KMS-11 (cell line): Measurements from ENCODE around the gene TDRD3.
"Not testable (repeated sequence)": the region's sequence is repeated elsewhere in the genome, so short reads cannot be mapped to it uniquely, and the experiment has no call there.

Source experiments
- H2AFZ ChIP-seq: fragments of 200-600 bp; sonication (generic); 2 replicates; pipeline ENCODE4 v1.6.1; 2016; ENCODE audit warnings: antibody characterized with exemption, mixed run types, low read depth
- H3K27ac ChIP-seq: fragments of 200-600 bp; sonication (generic); 2 replicates; pipeline ENCODE4 v1.6.1; 2016; ENCODE audit warnings: mild to moderate bottlenecking, mixed run types
- H3K27me3 ChIP-seq: fragments of 200-600 bp; sonication (generic); 2 replicates; pipeline ENCODE4 v1.6.1; 2017; ENCODE audit warnings: mild to moderate bottlenecking, low read depth, mixed run types, moderate library complexity; ENCODE audit not compliant: insufficient read depth
- H3K36me3 ChIP-seq: fragments of 200-600 bp; sonication (generic); 2 replicates; pipeline ENCODE4 v1.6.1; 2017; ENCODE audit warnings: mild to moderate bottlenecking, mixed run types; ENCODE audit not compliant: insufficient read depth
- H3K4me1 ChIP-seq: fragments of 200-600 bp; sonication (generic); 2 replicates; pipeline ENCODE4 v1.6.1; 2016; ENCODE audit warnings: mild to moderate bottlenecking, low read depth, mixed run types; ENCODE audit not compliant: poor library complexity, severe bottlenecking
- H3K4me2 ChIP-seq: fragments of 200-600 bp; sonication (generic); 2 replicates; pipeline ENCODE4 v1.7.0; 2016; ENCODE audit warnings: mild to moderate bottlenecking, mixed run types
- H3K4me3 ChIP-seq: fragments of 200-600 bp; sonication (generic); IDR thresholded peaks from 2 replicates; pipeline ENCODE4 v1.6.1; 2017; ENCODE audit warnings: low read depth, low read length, mixed read lengths; ENCODE audit not compliant: insufficient read depth
- H3K79me2 ChIP-seq: fragments of 200-600 bp; sonication (generic); 2 replicates; pipeline ENCODE4 v1.6.1; 2016; ENCODE audit warnings: low read depth, mixed run types; ENCODE audit not compliant: insufficient read depth
- H3K9ac ChIP-seq: fragments of 200-600 bp; sonication (generic); 2 replicates; pipeline ENCODE4 v1.6.1; 2016; ENCODE audit warnings: mild to moderate bottlenecking, mixed run types
- H4K20me1 ChIP-seq: fragments of 200-600 bp; sonication (generic); 2 replicates; pipeline ENCODE4 v1.6.1; 2016; ENCODE audit warnings: mild to moderate bottlenecking, mixed run types; ENCODE audit not compliant: insufficient read depth
- CTCF ChIP-seq: fragments of 200-600 bp; sonication (generic); conservative IDR thresholded peaks from 2 replicates; pipeline ENCODE4 v1.6.1; 2017; ENCODE audit warnings: low read depth, mild to moderate bottlenecking, antibody characterized with exemption, low read length, moderate library complexity, mixed read lengths

The TDRD3 gene

DNA sequence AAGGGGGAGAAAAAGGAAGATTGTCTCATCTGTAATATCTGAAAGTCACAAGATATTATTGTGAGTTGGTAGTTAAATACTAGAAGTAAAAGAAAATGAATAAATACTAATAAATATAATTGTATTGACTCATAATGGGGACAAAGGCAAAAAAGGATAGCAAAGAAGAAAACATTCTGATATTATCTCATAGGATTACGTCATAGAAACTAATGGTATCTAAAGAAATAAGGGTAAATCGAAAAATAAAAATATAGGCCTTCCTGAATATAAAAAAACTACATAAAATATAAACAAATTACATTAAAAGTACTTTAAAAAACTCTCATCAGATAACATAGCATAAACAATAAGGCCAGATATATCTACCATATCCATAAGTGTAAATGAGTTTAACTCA lies 38.6 kb upstream of the TDRD3 start:
- Histone ChIP-seq H3K9ac (no peak overlapping the region), H4K20me1 (no peaks in the 10 kb centered on the region), H3K36me3 (no peaks in the 10 kb centered on the region), H3K4me3 (no peak overlapping the region), H3K27me3 (no peaks in the 10 kb centered on the region), H3K79me2 (no peaks in the 10 kb centered on the region), H3K4me1 (no peaks in the 10 kb centered on the region), H3K4me2 (no peak overlapping the region), H2AFZ (no peak overlapping the region), H3K27ac (no peak overlapping the region)
- no peak for TF ChIP-seq CTCF

- Histone ChIP-seq H4K20me1 (no peaks in the 10 kb centered on the region), H3K36me3 (no peaks in the 10 kb centered on the region), H3K4me3 (no peak overlapping the region), H2AFZ (no peak overlapping the region), H3K4me1 (no peaks in the 10 kb centered on the region), H3K27ac (no peak overlapping the region), H3K4me2 (no peak overlapping the region), H3K79me2 (no peaks in the 10 kb centered on the region), H3K27me3 (no peaks in the 10 kb centered on the region), H3K9ac (no peak overlapping the region)
- TF ChIP-seq CTCF = no peak
Observed at GRCh38 chr13:60363288-60363687, 33.7 kb upstream of the TDRD3 start.

DNA sequence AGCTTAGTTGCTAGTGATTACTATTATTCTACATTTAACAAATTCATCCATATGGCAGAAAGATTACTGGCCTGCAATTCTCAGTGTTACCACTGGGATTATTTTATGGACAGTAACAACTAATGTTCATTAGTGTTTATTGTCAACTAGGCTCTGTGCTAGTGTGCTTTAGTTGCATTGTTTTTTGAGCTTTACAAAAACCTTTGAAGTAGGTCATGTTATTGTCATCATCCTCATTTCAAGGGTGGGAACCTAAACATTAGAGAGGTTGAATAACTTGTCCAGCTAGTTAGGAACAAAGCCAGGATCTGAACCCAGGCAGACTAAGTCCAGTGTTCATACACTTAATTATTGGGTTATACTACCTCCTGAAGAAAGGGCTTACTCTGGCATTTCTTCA lies 27.8 kb upstream of the TDRD3 start:
- Histone ChIP-seq H3K4me3 (no peak overlapping the region), H3K27me3 (no peaks in the 10 kb centered on the region), H3K27ac (no peak overlapping the region), H2AFZ (no peak overlapping the region), H3K4me1 (no peaks in the 10 kb centered on the region), H4K20me1 (no peaks in the 10 kb centered on the region), H3K9ac (no peak overlapping the region), H3K79me2 (no peaks in the 10 kb centered on the region), H3K4me2 (no peak overlapping the region), H3K36me3 (no peaks in the 10 kb centered on the region)
- TF ChIP-seq CTCF = no peak

DNA sequence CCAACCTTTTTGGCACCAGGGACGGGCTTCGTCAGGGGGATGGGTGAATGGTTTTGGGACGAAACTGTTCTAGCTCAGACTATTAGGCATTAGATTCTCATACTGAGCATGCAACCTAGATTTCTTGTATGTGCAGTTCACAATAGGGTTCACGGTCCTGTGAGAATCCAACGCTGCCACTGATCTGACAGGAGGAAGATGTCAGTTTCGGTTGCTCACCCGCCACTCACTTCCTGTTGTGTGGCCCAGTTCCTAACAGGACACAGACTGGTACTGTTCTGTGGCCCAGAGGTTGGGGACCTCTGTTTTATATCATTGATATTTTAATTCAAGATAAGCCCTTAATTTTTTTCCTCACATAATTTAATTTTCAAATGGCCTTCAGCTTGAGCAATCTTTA lies 26.7 kb upstream of the TDRD3 start:
- Histone ChIP-seq H3K4me1 (no peaks in the 10 kb centered on the region), H2AFZ (no peak overlapping the region), H3K79me2 (no peaks in the 10 kb centered on the region), H3K9ac (no peak overlapping the region), H3K27ac (no peak overlapping the region), H3K36me3 (no peaks in the 10 kb centered on the region), H3K27me3 (no peaks in the 10 kb centered on the region), H3K4me2 (no peak overlapping the region), H3K4me3 (no peak overlapping the region), H4K20me1 (no peaks in the 10 kb centered on the region)
- TF ChIP-seq CTCF = no peak

DNA sequence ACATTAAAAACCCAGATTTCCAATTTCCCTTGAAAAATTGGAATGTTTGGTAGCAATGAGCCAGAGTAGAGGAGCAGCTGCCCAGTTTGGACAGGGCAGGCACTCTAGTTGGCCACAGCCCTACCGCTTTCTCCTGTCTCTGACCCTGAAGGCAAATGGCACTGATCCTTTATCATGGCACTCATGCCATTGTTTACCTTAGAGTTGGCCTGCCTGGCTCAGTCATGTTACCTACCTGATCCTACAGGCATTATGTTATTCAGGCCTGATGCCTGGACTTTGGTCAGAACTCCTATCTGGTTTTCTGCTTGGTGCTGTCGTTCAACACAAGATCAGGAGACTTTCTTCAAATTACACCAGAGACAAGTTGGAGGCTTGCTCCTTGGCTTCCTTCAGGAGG lies 24.9 kb upstream of the TDRD3 start:
- Histone ChIP-seq H3K9ac (no peak overlapping the region), H3K4me3 (no peak overlapping the region), H2AFZ (no peak overlapping the region), H4K20me1 (no peaks in the 10 kb centered on the region), H3K79me2 (no peaks in the 10 kb centered on the region), H3K4me1 (no peaks in the 10 kb centered on the region), H3K27ac (no peak overlapping the region), H3K4me2 (no peak overlapping the region), H3K36me3 (no peaks in the 10 kb centered on the region), H3K27me3 (no peaks in the 10 kb centered on the region)
- no peak for TF ChIP-seq CTCF

- H3K36me3 ChIP-seq = not testable (repeated sequence)
Observed at GRCh38 chr13:60379282-60379681, 17.7 kb upstream of the TDRD3 start.

More at GRCh38 chr13:60379282-60379681, 17.7 kb upstream of the TDRD3 start:
- not testable (repeated sequence) for H3K79me2 ChIP-seq, H3K27me3 ChIP-seq, H4K20me1 ChIP-seq, H3K4me3 ChIP-seq, H3K4me2 ChIP-seq, H3K9ac ChIP-seq, H2AFZ ChIP-seq, H3K27ac ChIP-seq, H3K4me1 ChIP-seq
